Hepatocyte (in vitro differentiated cells): Measurements from ENCODE around the gene RPL6. TPM values are rescaled to one million over a fixed set of nuclear protein-coding genes. Genes with fewer than 3 reads are reported as not detected.

Experiments used
- DNase-seq: peaks from one replicate; pipeline ENCODE4 v3.0.0-alpha.2; 2016; ENCODE audit warnings: low spot score
- H2AFZ ChIP-seq: fragments of 200-600 bp; sonication (generic); 2 replicates; pipeline ENCODE4 v1.6.0; 2016; ENCODE audit warnings: antibody characterized with exemption, mild to moderate bottlenecking
- H3K27ac ChIP-seq: fragments of 200-600 bp; sonication (generic); 2 replicates; pipeline ENCODE4 v1.5.1; 2016; ENCODE audit warnings: mild to moderate bottlenecking
- H3K27me3 ChIP-seq: fragments of 200-600 bp; sonication (generic); 2 replicates; pipeline ENCODE4 v1.6.1; 2016
- H3K36me3 ChIP-seq: fragments of 200-600 bp; sonication (generic); replicated peaks from 2 replicates; pipeline ENCODE4 v1.5.1; 2016; ENCODE audit warnings: low read depth; ENCODE audit not compliant: insufficient read depth
- H3K4me1 ChIP-seq: fragments of 200-600 bp; sonication (generic); 2 replicates; pipeline ENCODE4 v1.5.1; 2016; ENCODE audit warnings: mild to moderate bottlenecking, moderate library complexity; ENCODE audit not compliant: insufficient read depth
- H3K4me2 ChIP-seq: fragments of 200-600 bp; sonication (generic); 2 replicates; pipeline ENCODE4 v1.6.0; 2016
- H3K4me3 ChIP-seq: fragments of 200-600 bp; sonication (generic); 2 replicates; pipeline ENCODE4 v1.5.1; 2016; ENCODE audit warnings: mild to moderate bottlenecking
- H3K79me2 ChIP-seq: fragments of 200-600 bp; sonication (generic); 2 replicates; pipeline ENCODE4 v1.6.0; 2017; ENCODE audit warnings: mild to moderate bottlenecking
- H3K9me2 ChIP-seq: fragments of 200-600 bp; sonication (generic); replicated peaks from 2 replicates; pipeline ENCODE4 v1.6.0; 2017; ENCODE audit warnings: mild to moderate bottlenecking; ENCODE audit not compliant: insufficient read depth
- H3K9me3 ChIP-seq: fragments of 200-600 bp; sonication (generic); 2 replicates; pipeline ENCODE4 v1.5.1; 2016; ENCODE audit warnings: low read depth, mild to moderate bottlenecking
- H4K20me1 ChIP-seq: fragments of 200-600 bp; sonication (generic); 2 replicates; pipeline ENCODE4 v1.6.0; 2016; ENCODE audit warnings: mild to moderate bottlenecking; ENCODE audit not compliant: insufficient read depth, poor library complexity, severe bottlenecking
- CTCF ChIP-seq: fragments of 200-600 bp; sonication (generic); IDR thresholded peaks from 2 replicates; pipeline ENCODE4 v1.5.1; 2016; ENCODE audit warnings: antibody characterized with exemption, mild to moderate bottlenecking; ENCODE audit not compliant: poor library complexity
- EZH2 ChIP-seq: fragments of 200-600 bp; sonication (generic); IDR thresholded peaks from 2 replicates; pipeline ENCODE4 v1.6.1; 2016; ENCODE audit warnings: antibody characterized with exemption, mild to moderate bottlenecking, borderline replicate concordance
- EZH2phosphoT487 ChIP-seq: fragments of 200-600 bp; sonication (generic); IDR thresholded peaks from one replicate; pipeline ENCODE4 v1.6.1; 2018; ENCODE audit warnings: antibody characterized with exemption, mild to moderate bottlenecking, low read depth, moderate library complexity; ENCODE audit not compliant: unreplicated experiment, severe bottlenecking
- WGBS: methylation state at CpG from one replicate; pipeline ENCODE4 v1.1.6; 2016; ENCODE audit warnings: low lambda C conversion rate; ENCODE audit errors: missing lambda C conversion rate; 5-methylcytosine and 5-hydroxymethylcytosine counted together
- polyA plus RNA-seq: library from polyadenylated mRNA; unstranded; fragments of >200 nt; fragmentation: Nextera tagmentation; extraction: Ambion mirVana; gene quantifications from 2 replicates; pipeline ENCODE4 v1.2.1, GENCODE V29; 2016
- total RNA-seq: library from RNA; depleted of rRNA; stranded (reverse); fragments of >200 nt; gene quantifications from 2 replicates; pipeline ENCODE4 v1.2.3, GENCODE V29; 2014

The RPL6 gene
- total and polyA plus RNA-seq, 2 experiments from 2014 or later: 279 to 1,682 TPM

- no peaks in the 10 kb centered on the region for H3K27me3 ChIP-seq
- H3K27ac ChIP-seq: no peak overlapping the region
- no peak overlapping the region for H2AFZ ChIP-seq
- no peaks in the 10 kb centered on the region for H3K9me2 ChIP-seq
- H3K79me2 ChIP-seq: peaks cover 100% of the 10 kb centered on the region
- 92% methylated on average over 3 of the region's 3 CpGs for WGBS
- no peaks in the 10 kb centered on the region for H3K36me3 ChIP-seq
- no peaks in the 10 kb centered on the region for H3K4me1 ChIP-seq
- peaks cover 39% of the 10 kb centered on the region for H4K20me1 ChIP-seq
- no peaks in the 10 kb centered on the region for H3K9me3 ChIP-seq
- no peak for TF ChIP-seq EZH2
- TF ChIP-seq CTCF: no peak
- no peak for TF ChIP-seq EZH2phosphoT487
- H3K4me2 ChIP-seq: no peak overlapping the region
- DNase-seq: no peak
- no peak overlapping the region for H3K4me3 ChIP-seq
Measured at GRCh38 chr12:112367965-112368364, 41.4 kb downstream of the RPL6 start.

- 95% methylated on average over 3 of the region's 3 CpGs for WGBS
- Histone ChIP-seq H3K9me3 (no peaks in the 10 kb centered on the region), H3K27me3 (no peaks in the 10 kb centered on the region), H3K9me2 (no peaks in the 10 kb centered on the region), H2AFZ (no peak overlapping the region), H3K4me2 (no peak overlapping the region), H3K36me3 (no peaks in the 10 kb centered on the region), H4K20me1 (peaks cover 54% of the 10 kb centered on the region), H3K27ac (no peak overlapping the region), H3K4me3 (no peak overlapping the region), H3K79me2 (peaks cover 92% of the 10 kb centered on the region), H3K4me1 (no peaks in the 10 kb centered on the region)
- no peak for DNase-seq
- TF ChIP-seq EZH2 (no peak), EZH2phosphoT487 (no peak)
Measured at GRCh38 chr12:112362310-112362709, 47.1 kb downstream of the RPL6 start.

- H3K4me3 ChIP-seq: no peak overlapping the region
- no peak overlapping the region for H3K27ac ChIP-seq
- H4K20me1 ChIP-seq: peaks cover 54% of the 10 kb centered on the region
- DNase-seq: no peak
- H3K79me2 ChIP-seq: peaks cover 92% of the 10 kb centered on the region
- H3K9me2 ChIP-seq: no peaks in the 10 kb centered on the region
- no peak overlapping the region for H2AFZ ChIP-seq
- TF ChIP-seq CTCF (no peak), EZH2 (no peak), EZH2phosphoT487 (no peak)
- H3K4me2 ChIP-seq: no peak overlapping the region
- H3K36me3 ChIP-seq: no peaks in the 10 kb centered on the region
- no peaks in the 10 kb centered on the region for H3K27me3 ChIP-seq
- no peaks in the 10 kb centered on the region for H3K9me3 ChIP-seq
- H3K4me1 ChIP-seq: no peaks in the 10 kb centered on the region
- WGBS: 97% methylated on average over 4 of the region's 4 CpGs
Measured at GRCh38 chr12:112361271-112361670, 48.1 kb downstream of the RPL6 start.

GRCh38 chr12:112359290-112359689 lies 50.1 kb downstream of the RPL6 start:
- H3K36me3 ChIP-seq: no peaks in the 10 kb centered on the region
- no peaks in the 10 kb centered on the region for H3K4me1 ChIP-seq
- peaks cover 92% of the 10 kb centered on the region for H3K79me2 ChIP-seq
- no peak for DNase-seq
- 93% methylated on average over 4 of the region's 4 CpGs for WGBS
- no peaks in the 10 kb centered on the region for H3K9me2 ChIP-seq
- peaks cover 42% of the 10 kb centered on the region for H4K20me1 ChIP-seq
- no peaks in the 10 kb centered on the region for H3K27me3 ChIP-seq
- H2AFZ ChIP-seq: no peak overlapping the region
- no peak overlapping the region for H3K4me2 ChIP-seq
- no peak overlapping the region for H3K27ac ChIP-seq
- H3K4me3 ChIP-seq: no peak overlapping the region
- no peaks in the 10 kb centered on the region for H3K9me3 ChIP-seq
- no peak for TF ChIP-seq EZH2
- no peak for TF ChIP-seq EZH2phosphoT487
- no peak for TF ChIP-seq CTCF
